CD4-positive, alpha-beta memory T cell (primary cell): ENCODE results near the gene PRDM4. TPM values are rescaled to one million over a fixed set of nuclear protein-coding genes. Genes with fewer than 3 reads are reported as not detected.

Source experiments
- CTCF ChIA-PET: fragments of 350-600 bp; sonication (Branson Sonifier 250); formaldehyde crosslinking; loops from one replicate; lab custom pipeline; 2021; ENCODE audit warnings: inconsistent platforms; ENCODE audit not compliant: partially characterized antibody; lab: Charles Lee
- POLR2A ChIA-PET: fragments of 350-600 bp; sonication (Branson Sonifier 250); formaldehyde crosslinking; loops from one replicate; lab custom pipeline; 2021; ENCODE audit not compliant: partially characterized antibody; lab: Charles Lee
- DNase-seq, 5 donors: peaks; one replicate each; pipeline versions ENCODE4 v3.0.0 to v3.0.0-alpha.2; 2020 to 2022; ENCODE audit warnings: mixed read lengths in 1 of 5
- H3K27ac ChIP-seq: one replicate; pipeline ENCODE4 v1.7.0; 2013; ENCODE audit warnings: low read depth, low read length
- H3K27me3 ChIP-seq: 2 replicates; pipeline ENCODE4 v1.7.0; 2013; ENCODE audit warnings: mild to moderate bottlenecking, low read length, moderate library complexity; ENCODE audit not compliant: insufficient read depth
- H3K36me3 ChIP-seq: 2 replicates; pipeline ENCODE4 v1.7.0; 2013; ENCODE audit warnings: mild to moderate bottlenecking, low read length, moderate library complexity; ENCODE audit not compliant: insufficient read depth
- H3K4me1 ChIP-seq: 2 replicates; pipeline ENCODE4 v1.7.0; 2013; ENCODE audit warnings: mild to moderate bottlenecking, low read length, moderate library complexity; ENCODE audit not compliant: insufficient read depth
- H3K4me3 ChIP-seq, 2 donors: one replicate each; pipeline ENCODE4 v1.7.0; 2013; ENCODE audit warnings: low read length in 2 of 2, mild to moderate bottlenecking in 1 of 2
- H3K9me3 ChIP-seq, 2 donors: one replicate each; pipeline ENCODE4 v1.7.0; 2013; ENCODE audit warnings: low read length in 2 of 2, control low read depth in 1 of 2; ENCODE audit not compliant: control insufficient read depth in 1 of 2
- H3K27ac Mint-ChIP-seq, 7 donors: one replicate each; pipeline ENCODE4 v1.8.0; 2020 to 2021; ENCODE audit warnings: mixed read lengths in 7 of 7, mild to moderate bottlenecking in 6 of 7, inconsistent platforms in 3 of 7, moderate library complexity in 3 of 7
- H3K27me3 Mint-ChIP-seq, 2 donors: one replicate each; pipeline ENCODE4 v1.8.0; 2020 to 2021; ENCODE audit warnings: mixed read lengths in 2 of 2
- H3K36me3 Mint-ChIP-seq, 2 donors: one replicate each; pipeline ENCODE4 v1.8.0; 2020 to 2021; ENCODE audit warnings: mixed read lengths in 2 of 2, inconsistent platforms in 1 of 2, mild to moderate bottlenecking in 1 of 2
- H3K4me1 Mint-ChIP-seq, 4 donors: one replicate each; pipeline ENCODE4 v1.8.0; 2020 to 2021; ENCODE audit warnings: mixed read lengths in 4 of 4, mild to moderate bottlenecking in 1 of 4
- H3K4me3 Mint-ChIP-seq, 8 donors: one replicate each; pipeline ENCODE4 v1.8.0; 2020 to 2021; ENCODE audit warnings: mixed read lengths in 8 of 8, mild to moderate bottlenecking in 7 of 8, moderate library complexity in 6 of 8, inconsistent platforms in 3 of 8
- H3K9me3 Mint-ChIP-seq, 8 donors: one replicate each; pipeline ENCODE4 v1.8.0; 2020 to 2021; ENCODE audit warnings: mixed read lengths in 8 of 8, mild to moderate bottlenecking in 5 of 8, inconsistent platforms in 3 of 8, moderate library complexity in 1 of 8
- intact Hi-C: fragments of 100-400 bp; cut with micrococcal nuclease; formaldehyde crosslinking; loops from one replicate; pipeline ENCODE4 v1.15.1; 2023
- polyA plus RNA-seq, 2 donors: library from polyadenylated mRNA; unstranded; fragments of 300-500 nt; fragmentation: Illumina TruSeq; gene quantifications; one replicate each; pipeline ENCODE4 v1.2.3, GENCODE V29; 2021
- total RNA-seq, 2 experiments: library from RNA; stranded (reverse); gene quantifications; one replicate each; pipeline ENCODE4 v1.2.3, GENCODE V29; 2021

The PRDM4 gene
- total and polyA plus RNA-seq, 4 experiments from 2014 or later: 12.2 to 38.3 (median 28.0) TPM

DNA sequence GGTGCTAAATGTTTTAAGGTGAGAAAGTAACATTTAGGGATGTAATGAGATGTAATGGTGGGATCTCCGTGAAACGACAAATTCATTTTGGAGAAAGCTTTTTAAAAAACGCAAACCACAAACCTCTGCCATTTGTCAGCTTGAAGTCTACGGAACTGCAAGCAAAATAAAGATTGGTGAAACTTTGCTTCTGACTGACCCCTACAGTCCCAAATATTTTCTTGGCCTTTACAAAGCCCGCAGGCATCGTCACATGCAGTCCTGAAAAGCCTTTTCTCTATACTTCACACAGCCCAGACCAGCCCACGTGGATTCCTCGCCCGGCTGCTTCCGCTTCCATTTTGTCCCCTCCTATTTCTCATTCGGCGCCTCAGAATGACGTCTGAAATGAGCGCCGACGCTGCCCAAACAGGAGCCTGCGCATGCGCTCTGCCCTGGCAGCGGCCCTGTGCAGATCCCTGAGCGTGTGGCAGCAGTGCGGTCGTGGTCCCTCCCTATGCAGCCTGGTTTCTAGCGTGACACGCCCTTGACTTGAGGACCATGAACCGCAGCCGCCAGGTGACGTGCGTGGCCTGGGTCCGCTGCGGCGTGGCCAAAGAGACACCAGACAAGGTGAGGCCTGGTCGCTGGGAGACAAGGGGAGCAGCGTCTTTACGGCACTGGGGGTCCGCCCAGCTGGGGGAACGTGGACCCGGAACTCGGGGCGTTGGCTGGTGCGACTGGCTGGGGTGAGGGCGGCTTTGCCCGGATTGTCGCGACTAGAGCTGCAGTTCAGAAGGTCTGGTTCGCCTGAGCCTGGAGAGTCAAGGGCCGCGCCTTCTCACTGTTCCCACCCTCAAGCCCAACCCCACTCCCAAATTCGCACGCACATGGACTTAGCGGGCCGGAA is 75.3 kb downstream of the PRDM4 start, which contains the start of gene PWP1:
Gene PWP1 (plus strand): TSS at position 440 of the 889 bp plus-strand sequence. CDS start 101 bp downstream, at position 541.
- Mint-ChIP-seq H3K36me3 (peaks cover 21 to 33% of the 10 kb centered on the region in 2 donors), H3K27ac (peak within 1 kb of the TSS; percentile 94 to 100 (median 98)), H3K4me3 (peak within 1 kb of the TSS; percentile 96 to 99 (median 97)), H3K9me3 (peaks cover 0 to 3% (median 0%) of the 10 kb centered on the region in 8 donors), H3K27me3 (no peaks in the 10 kb centered on the region), H3K4me1 (peaks cover 14 to 37% (median 26%) of the 10 kb centered on the region in 4 donors)
- ChIA-PET CTCF (interaction anchor here (1.6 to 2.6 kb wide), 3 partner anchors 10 to 827 kb away, joined by 4 to 15 read pairs (median 6); no protein-coding TSS in a partner anchor), POLR2A (interaction anchor here (0.7 to 1.9 kb wide), 12 partner anchors 9 to 1382 kb away, joined by 3 to 8 read pairs (median 4); partner anchors contain the start of genes ISCU, PRDM4 and USP30)
- H3K27me3 ChIP-seq: no peaks in the 10 kb centered on the region
- H3K9me3 ChIP-seq: no peaks in the 10 kb centered on the region
- intact Hi-C loops: loop anchor here (1.0 to 10.0 kb wide), 8 partner anchors 76 to 1367 kb away; partner anchors contain the start of genes CRY1, FICD, PRDM4 and RIC8B
- peak within 1 kb of the TSS; percentile 78 for H3K27ac ChIP-seq
- peaks cover 19% of the 10 kb centered on the region for H3K36me3 ChIP-seq
- peaks cover 25% of the 10 kb centered on the region for H3K4me1 ChIP-seq
- DNase-seq: peak; percentile 94 to 97 (median 95)
- peak within 1 kb of the TSS; percentile 94 to 98 for H3K4me3 ChIP-seq

DNA sequence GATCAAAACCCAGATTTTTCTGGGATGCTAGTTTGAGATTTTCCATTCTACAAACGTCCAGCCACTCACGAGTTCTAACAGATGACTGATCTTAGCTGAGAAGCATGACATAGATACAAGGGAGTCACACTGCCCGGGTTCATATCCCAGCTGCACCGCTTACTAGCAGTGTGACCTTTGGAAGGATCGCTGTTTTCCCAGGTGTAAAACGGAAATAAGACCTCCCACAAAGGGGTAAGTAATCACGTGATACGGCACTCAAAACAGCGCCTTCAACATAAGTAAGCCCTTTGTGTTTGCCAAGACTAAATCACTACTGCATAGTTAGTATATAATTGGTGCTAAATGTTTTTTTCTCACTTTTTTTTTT is 76.0 kb downstream of the PRDM4 start:
- DNase-seq: peak in 2 of 5 donors; percentile 11 to 17
- POLR2A ChIA-PET: interaction anchor here (0.7 to 1.9 kb wide), 11 partner anchors 9 to 1382 kb away, joined by 3 to 8 read pairs (median 4); partner anchors contain the start of genes ISCU, PRDM4 and USP30
- Mint-ChIP-seq H3K4me3 (peak overlapping the region; percentile 96 to 99 (median 97)), H3K4me1 (peaks cover 14 to 37% (median 26%) of the 10 kb centered on the region in 4 donors), H3K27me3 (no peaks in the 10 kb centered on the region), H3K36me3 (peaks cover 19 to 29% of the 10 kb centered on the region in 2 donors), H3K9me3 (peaks cover 0 to 3% (median 0%) of the 10 kb centered on the region in 8 donors), H3K27ac (peak overlapping the region; percentile 94 to 100 (median 98))
- peaks cover 15% of the 10 kb centered on the region for H3K36me3 ChIP-seq
- H3K27me3 ChIP-seq: no peaks in the 10 kb centered on the region
- H3K4me1 ChIP-seq: peaks cover 25% of the 10 kb centered on the region
- peak overlapping the region; percentile 94 to 98 for H3K4me3 ChIP-seq
- CTCF ChIA-PET: interaction anchor here (1.6 to 2.6 kb wide), 3 partner anchors 9 to 828 kb away, joined by 4 to 15 read pairs (median 6); no protein-coding TSS in a partner anchor
- H3K9me3 ChIP-seq: no peaks in the 10 kb centered on the region
- H3K27ac ChIP-seq: peak overlapping the region; percentile 78
- intact Hi-C loops: loop anchor here (1.0 to 10.0 kb wide), 8 partner anchors 76 to 1368 kb away; partner anchors contain the start of genes CRY1, FICD, PRDM4 and RIC8B

DNA sequence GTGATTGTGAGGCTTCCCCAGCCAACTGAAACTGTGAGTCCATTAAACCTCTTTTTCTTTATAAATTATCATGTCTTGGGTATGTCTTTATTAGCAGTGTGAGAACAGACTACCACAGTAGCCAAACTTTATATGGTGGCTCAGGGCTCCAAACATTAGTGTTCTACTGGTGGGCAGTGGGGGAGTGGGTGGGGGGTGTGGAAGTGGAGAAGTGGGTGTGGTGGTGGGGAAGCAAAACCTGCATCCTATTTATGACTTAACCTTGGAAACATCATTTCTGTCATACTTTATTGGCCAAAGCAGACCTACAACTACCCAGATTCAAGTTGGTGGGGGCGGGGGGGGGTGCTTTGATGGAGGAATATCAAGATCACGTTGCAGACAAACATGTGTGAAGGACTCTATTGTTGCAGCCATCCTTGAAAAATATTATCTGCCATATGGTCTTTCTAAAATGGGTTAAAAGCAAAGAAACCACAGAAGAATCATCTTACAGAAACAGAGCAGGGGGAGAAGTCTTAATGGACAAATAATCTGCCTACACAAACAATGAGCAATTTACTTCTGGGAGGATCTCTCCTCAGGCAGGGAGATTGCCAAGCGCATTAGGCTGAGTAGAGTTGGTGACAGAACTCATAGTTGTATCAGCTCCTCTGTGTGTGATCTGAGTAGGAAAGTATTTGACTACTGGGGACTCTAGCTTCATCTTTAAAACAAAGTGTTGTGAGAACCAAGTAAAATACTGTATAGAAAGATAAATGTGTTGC is 76.7 kb downstream of the PRDM4 start:
- Mint-ChIP-seq H3K27ac (peak overlapping the region; percentile 94 to 100 (median 98)), H3K36me3 (peaks cover 12 to 21% of the 10 kb centered on the region in 2 donors), H3K4me1 (peaks cover 14 to 34% (median 24%) of the 10 kb centered on the region in 4 donors), H3K27me3 (no peaks in the 10 kb centered on the region), H3K4me3 (peak overlapping the region; percentile 96 to 99 (median 97)), H3K9me3 (peaks cover 0 to 3% (median 0%) of the 10 kb centered on the region in 8 donors)
- ChIA-PET POLR2A (interaction anchor here (0.8 to 1.7 kb wide), 5 partner anchors 8 to 1368 kb away, joined by 3 to 6 read pairs (median 4); partner anchors contain the start of gene USP30), CTCF (interaction anchor here (1.5 to 2.6 kb wide), 3 partner anchors 8 to 13 kb away, joined by 3 to 15 read pairs (median 6); no protein-coding TSS in a partner anchor)
- intact Hi-C loops: loop anchor here (2.0 to 10.0 kb wide), 2 partner anchors 909 to 1369 kb away; partner anchors contain the start of genes RIC8B and USP30
- no peaks in the 10 kb centered on the region for H3K27me3 ChIP-seq
- peaks cover 25% of the 10 kb centered on the region for H3K4me1 ChIP-seq
- H3K36me3 ChIP-seq: peaks cover 9% of the 10 kb centered on the region
- H3K4me3 ChIP-seq: no peak overlapping the region
- no peak for DNase-seq
- H3K27ac ChIP-seq: no peak overlapping the region
- H3K9me3 ChIP-seq: no peaks in the 10 kb centered on the region

Other genes starting within 250 kb of the PRDM4 start
- 10 to 100 TPM; 24.3 to 25.6 TPM for gene PWP1, start 75.3 kb downstream of the PRDM4 start, total RNA-seq
- 10 to 100 TPM; 59.3 to 73.1 TPM for gene PWP1, start 75.3 kb downstream of the PRDM4 start, polyA plus RNA-seq
- not detected for gene ASCL4, start 13.6 kb upstream of the PRDM4 start, total RNA-seq
- not detected for gene ASCL4, start 13.6 kb upstream of the PRDM4 start, polyA plus RNA-seq